Stomach (tissue), 4 donors: ENCODE data around the gene CFAP100.

ENCODE experiments used
- POLR2A ChIP-seq, 4 donors: fragments of 450-650 bp; IDR thresholded peaks; one replicate each; pipeline ENCODE4 v1.6.1; 2016; ENCODE audit warnings: antibody characterized with exemption in 4 of 4, control low read depth in 2 of 4, mild to moderate bottlenecking in 1 of 4, moderate library complexity in 1 of 4
- POLR2AphosphoS5 ChIP-seq, 3 donors: sonication (generic); formaldehyde crosslinking; IDR thresholded peaks; one replicate each; pipeline ENCODE4 v1.6.1; 2016; ENCODE audit warnings: antibody characterized with exemption in 3 of 3

DNA sequence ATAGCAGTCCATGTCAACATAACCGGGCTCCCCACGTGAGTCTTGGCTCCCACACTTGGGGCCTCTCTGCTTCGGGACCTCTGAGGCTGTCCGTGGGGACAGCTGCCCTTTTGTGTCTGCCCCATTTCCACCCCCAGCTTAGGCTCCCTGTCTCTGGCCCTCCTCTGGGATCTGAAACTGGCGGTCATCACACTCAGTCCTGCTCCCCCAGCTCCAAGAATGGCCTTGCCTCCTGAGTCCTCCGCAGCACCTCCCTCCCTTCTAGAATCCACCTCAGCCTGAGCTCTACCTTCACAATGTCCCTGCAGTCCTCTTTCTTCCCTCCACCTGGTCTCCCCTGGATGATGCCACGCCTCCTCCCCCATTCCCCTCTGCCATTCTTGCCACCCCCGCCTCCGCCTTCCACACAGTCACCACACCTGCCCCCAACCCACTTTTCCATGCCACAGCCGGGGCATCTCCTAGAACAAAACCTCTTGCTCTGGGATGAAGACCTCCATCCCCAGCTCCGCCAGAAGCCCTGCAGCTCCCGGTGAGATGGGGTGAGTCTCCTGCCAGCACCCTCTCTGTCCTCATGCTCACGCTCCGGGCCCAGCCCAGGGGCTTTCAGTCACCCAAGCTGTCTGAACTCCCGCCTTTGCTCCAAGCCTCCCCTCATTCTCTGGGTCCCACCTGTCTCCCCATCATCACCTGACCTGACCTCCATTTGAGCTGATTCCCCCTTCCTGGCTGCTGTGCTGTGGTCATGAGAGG lies 88.0 kb downstream of the CFAP100 start:
- TF ChIP-seq POLR2AphosphoS5 (IDR thresholded peaks at IDR 0.05) (no peak), POLR2A (IDR thresholded peaks at IDR 0.05) (no peak)
